GM23338 (cell line): ENCODE data around the gene RAD51B. TPM values are rescaled to one million over a fixed set of nuclear protein-coding genes. Genes with fewer than 3 reads are reported as not detected.

Experiments
- ATAC-seq: fragments of 200-7000 bp; cut with Tn5 transposase; 3 replicates; pipeline ENCODE4 v1.9.1; 2020
- DNase-seq: peaks from one replicate; pipeline ENCODE4 v3.0.0-alpha.2; 2015; ENCODE audit warnings: low spot score
- H2AFZ ChIP-seq: fragments of 200-600 bp; sonication (generic); 2 replicates; pipeline ENCODE4 v1.8.0; 2016; ENCODE audit warnings: antibody characterized with exemption, mild to moderate bottlenecking, moderate library complexity
- H3F3A ChIP-seq: fragments of 200-600 bp; sonication (generic); replicated peaks from 2 replicates; pipeline ENCODE4 v1.8.0; 2017; ENCODE audit warnings: antibody characterized with exemption, mixed run types, low read depth
- H3K27ac ChIP-seq: fragments of 200-600 bp; sonication (generic); 2 replicates; pipeline ENCODE4 v1.6.1; 2016; ENCODE audit warnings: low read depth
- H3K27me3 ChIP-seq: fragments of 200-600 bp; sonication (generic); 2 replicates; pipeline ENCODE4 v1.8.0; 2016; ENCODE audit warnings: mild to moderate bottlenecking, mixed run types, moderate library complexity; ENCODE audit not compliant: insufficient read depth
- H3K36me3 ChIP-seq: fragments of 200-600 bp; sonication (generic); 2 replicates; pipeline ENCODE4 v1.8.0; 2016; ENCODE audit warnings: mild to moderate bottlenecking; ENCODE audit not compliant: insufficient read depth
- H3K4me1 ChIP-seq: fragments of 200-600 bp; sonication (generic); 2 replicates; pipeline ENCODE4 v1.8.0; 2016; ENCODE audit warnings: mild to moderate bottlenecking, moderate library complexity; ENCODE audit not compliant: insufficient read depth
- H3K4me2 ChIP-seq: fragments of 200-600 bp; sonication (generic); 2 replicates; pipeline ENCODE4 v1.7.1; 2017; ENCODE audit warnings: mixed run types
- H3K4me3 ChIP-seq: fragments of 200-600 bp; sonication (generic); 2 replicates; pipeline ENCODE4 v1.6.1; 2016; ENCODE audit warnings: mixed run types
- H3K79me2 ChIP-seq: fragments of 200-600 bp; sonication (generic); replicated peaks from 2 replicates; pipeline ENCODE4 v1.8.0; 2017; ENCODE audit warnings: mild to moderate bottlenecking; ENCODE audit not compliant: insufficient read depth
- H3K9me2 ChIP-seq: fragments of 200-600 bp; sonication (generic); 2 replicates; pipeline ENCODE4 v1.8.0; 2017; ENCODE audit not compliant: insufficient read depth
- H4K20me1 ChIP-seq: fragments of 200-600 bp; sonication (generic); replicated peaks from 2 replicates; pipeline ENCODE4 v1.8.0; 2017; ENCODE audit warnings: mild to moderate bottlenecking; ENCODE audit not compliant: insufficient read depth
- H3K27ac Mint-ChIP-seq: 2 replicates; pipeline ENCODE4 v1.8.0; 2020; ENCODE audit warnings: inconsistent platforms, mild to moderate bottlenecking, moderate library complexity, mixed read lengths
- H3K27me3 Mint-ChIP-seq: 3 replicates; pipeline ENCODE4 v1.8.0; 2022; ENCODE audit warnings: low read depth, mild to moderate bottlenecking, moderate library complexity, mixed read lengths, inconsistent platforms; ENCODE audit not compliant: insufficient read depth, poor library complexity
- H3K36me3 Mint-ChIP-seq: 3 replicates; pipeline ENCODE4 v1.8.0; 2021; ENCODE audit warnings: low read depth, mild to moderate bottlenecking, inconsistent platforms, moderate library complexity, mixed read lengths
- H3K4me1 Mint-ChIP-seq: 3 replicates; pipeline ENCODE4 v1.8.0; 2020; ENCODE audit warnings: mild to moderate bottlenecking, inconsistent platforms, mixed read lengths
- H3K4me3 Mint-ChIP-seq: 3 replicates; pipeline ENCODE4 v1.8.0; 2021; ENCODE audit warnings: moderate library complexity, mild to moderate bottlenecking, inconsistent platforms, mixed read lengths
- H3K9me3 Mint-ChIP-seq: 3 replicates; pipeline ENCODE4 v1.8.0; 2020; ENCODE audit warnings: moderate library complexity, mild to moderate bottlenecking, inconsistent platforms, mixed read lengths
- EZH2 ChIP-seq: fragments of 200-600 bp; sonication (generic); IDR thresholded peaks from one replicate; pipeline ENCODE4 v1.8.0; 2017; ENCODE audit warnings: antibody characterized with exemption, mild to moderate bottlenecking, low read depth; ENCODE audit not compliant: unreplicated experiment
- EZH2phosphoT487 ChIP-seq: fragments of 200-600 bp; sonication (generic); IDR thresholded peaks from one replicate; pipeline ENCODE4 v1.8.1; 2018; ENCODE audit warnings: antibody characterized with exemption; ENCODE audit not compliant: unreplicated experiment
- REST ChIP-seq: IDR thresholded peaks from one replicate; pipeline ENCODE4 v1.6.1; 2018; ENCODE audit warnings: antibody characterized with exemption; ENCODE audit not compliant: unreplicated experiment
- ZNF462 ChIP-seq: fragments of 250-450 bp; sonication (Bioruptor Pico); IDR thresholded peaks from 2 replicates; pipeline ENCODE4 v1.5.0; 2020; ENCODE audit warnings: mild to moderate bottlenecking, moderate library complexity
- polyA plus RNA-seq: library from polyadenylated mRNA; unstranded; fragments of >200 nt; fragmentation: Nextera tagmentation; extraction: Ambion mirVana; gene quantifications from 2 replicates; pipeline ENCODE4 v1.2.1, GENCODE V29; 2016
- total RNA-seq: library from RNA; depleted of rRNA; stranded (reverse); fragments of >200 nt; shearing (Covaris generic); gene quantifications from 2 replicates; pipeline ENCODE4 v1.2.3, GENCODE V29; 2014

RAD51B gene
- total and polyA plus RNA-seq, 2 experiments from 2014 or later: 15.7 to 29.1 TPM

GRCh38 chr14:68571114-68571591 is 751.6 kb downstream of the RAD51B start:
- H3K36me3 Mint-ChIP-seq: peaks cover 7% of the 10 kb centered on the region; the same call in 1 of the 3 replicates
- Histone ChIP-seq H2AFZ (no peak overlapping the region), H4K20me1 (no peaks in the 10 kb centered on the region), H3K4me1 (no peaks in the 10 kb centered on the region), H3K4me3 (no peak overlapping the region), H3F3A (no peaks in the 10 kb centered on the region), H3K9me2 (peaks cover 3% of the 10 kb centered on the region), H3K27ac (no peak overlapping the region), H3K27me3 (no peaks in the 10 kb centered on the region), H3K4me2 (no peak overlapping the region), H3K36me3 (no peaks in the 10 kb centered on the region), H3K79me2 (no peaks in the 10 kb centered on the region)
- H3K27ac Mint-ChIP-seq: no peak overlapping the region
- H3K9me3 Mint-ChIP-seq: peaks cover 12% of the 10 kb centered on the region
- H3K27me3 Mint-ChIP-seq: peaks cover 8% of the 10 kb centered on the region
- no peak overlapping the region for H3K4me3 Mint-ChIP-seq
- DNase-seq: no peak
- no peak for ATAC-seq
- TF ChIP-seq REST (no peak), EZH2phosphoT487 (no peak), EZH2 (no peak), ZNF462 (no peak)
- peaks cover 6% of the 10 kb centered on the region; the same call in 2 of the 3 replicates for H3K4me1 Mint-ChIP-seq
